Measurements from ENCODE around the gene PTPN3.

GRCh38 chr9:109355564-109356297 lies 142.4 kb downstream of the PTPN3 start:
- TF ChIP-seq CTCF (IDR thresholded peaks at IDR 0.05) (no peak), MAX (IDR thresholded peaks at IDR 0.05; ENCODE audit: low read depth) (no peak), SIN3A (IDR thresholded peaks at IDR 0.05; ENCODE audit: borderline replicate concordance, low read depth, low read length) (no peak), POLR2AphosphoS5 (IDR thresholded peaks at IDR 0.05; ENCODE audit: low read depth, low read length) (no peak), REST (IDR thresholded peaks at IDR 0.05; ENCODE audit: low read depth, low read length) (no peak)
